ENCODE data around the gene GATC. TPM values are rescaled to one million over a fixed set of nuclear protein-coding genes. Genes with fewer than 3 reads are reported as not detected.
A peak's percentile ranks its signal among the peaks of the same experiment; 100 is the strongest.

Gene GATC
- total and polyA plus RNA-seq, 10 of the 15 experiments (the other 5 are each of a cell fraction or from before 2014, with no cell fraction given): 5.1 to 40.3 (median 22.9) TPM

- TF ChIP-seq BCL3 (IDR thresholded peaks at IDR 0.05; ENCODE audit: borderline replicate concordance, insufficient read depth, low read depth, low read length, poor library complexity, severe bottlenecking) (peak; percentile 79), ETV6 (conservative IDR thresholded peaks at IDR 0.05 in 1 of 2, IDR thresholded peaks at IDR 0.05 in 1 of 2; ENCODE audit: borderline replicate concordance in 1 of 2, low read depth in 1 of 2) (peak in 1 of 2 experiments; percentile 53; a peak in 1 of 4 replicates), NFIC (IDR thresholded peaks at IDR 0.05; ENCODE audit: low read depth, low read length) (peak; percentile 22; the same call in 1 of the 2 replicates), CREB1 (IDR thresholded peaks at IDR 0.05; ENCODE audit: low read depth) (peak; percentile 100), HSF1 (IDR thresholded peaks at IDR 0.05; ENCODE audit: low read depth, low read length) (no peak), PML (IDR thresholded peaks at IDR 0.05; ENCODE audit: low read length) (peak; percentile 77; the same call in 1 of the 2 replicates), DPF2 (IDR thresholded peaks at IDR 0.05) (peak; percentile 86), NBN (IDR thresholded peaks at IDR 0.05) (peak; percentile 99), MXI1 (IDR thresholded peaks at IDR 0.05; ENCODE audit: low read depth, low read length) (peak; percentile 95), NR2F1 (conservative IDR thresholded peaks at IDR 0.05) (peak; percentile 65), YY1 (IDR thresholded peaks at IDR 0.05; ENCODE audit: low read depth, low read length) (peak; percentile 96), BACH1 (IDR thresholded peaks at IDR 0.05; ENCODE audit: borderline replicate concordance) (no peak), IRF5 (IDR thresholded peaks at IDR 0.05; ENCODE audit: borderline replicate concordance) (no peak), CEBPZ (IDR thresholded peaks at IDR 0.05; ENCODE audit: low read depth, low read length) (no peak), SUPT20H (IDR thresholded peaks at IDR 0.05; ENCODE audit: borderline replicate concordance, control insufficient read depth, low read depth, low read length) (no peak; the same call in 1 of the 2 replicates), BCLAF1 (IDR thresholded peaks at IDR 0.05) (no peak), YBX1 (IDR thresholded peaks at IDR 0.05) (no peak), SMAD5 (IDR thresholded peaks at IDR 0.05; ENCODE audit: low read depth) (peak; percentile 92)
Measured at GRCh38 chr12:120445911-120446843, at the start of gene GATC, which contains the start of gene TRIAP1 (continued).

All from GM12878 (cell line).